ENCODE data around the gene TBC1D4.
"Not testable (repeated sequence)": the region's sequence is repeated elsewhere in the genome, so short reads cannot be mapped to it uniquely, and the experiment has no call there.

TBC1D4 gene

GRCh38 chr13:75263741-75264407 is 218.1 kb downstream of the TBC1D4 start:
- no peak for DNase-seq

- DNase-seq: no peak
These were observed 223.7 kb downstream of the TBC1D4 start for GRCh38 chr13:75258159-75258782.

- no peak for DNase-seq
These were observed 225.0 kb downstream of the TBC1D4 start for GRCh38 chr13:75256922-75257321.

GRCh38 chr13:75255653-75256052 is 226.3 kb downstream of the TBC1D4 start:
- no peak for DNase-seq

DNA sequence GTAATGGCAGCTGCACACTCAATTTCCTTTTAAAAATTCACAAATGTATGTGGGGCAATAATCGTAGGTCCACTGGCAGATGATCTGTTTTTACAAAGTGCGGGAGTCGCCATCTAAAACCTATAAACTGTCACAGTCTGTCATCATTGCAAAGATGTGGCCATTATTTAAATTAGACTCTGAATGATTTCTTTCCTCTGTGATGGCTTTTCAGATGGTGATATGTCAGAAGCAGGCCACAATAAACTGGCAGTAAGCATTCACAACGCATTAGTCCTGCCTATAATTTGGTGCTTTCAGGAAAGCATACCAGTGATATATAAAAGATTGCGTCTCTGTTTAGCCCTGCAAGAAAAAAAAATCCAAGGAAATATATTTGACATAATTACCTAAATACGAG is 226.8 kb downstream of the TBC1D4 start:
- DNase-seq: no peak

GRCh38 chr13:75251188-75251587 is 230.8 kb downstream of the TBC1D4 start:
- DNase-seq: no peak

- no peak for DNase-seq
These were observed 231.3 kb downstream of the TBC1D4 start for GRCh38 chr13:75250526-75251178.

GRCh38 chr13:75245578-75245977 is 236.4 kb downstream of the TBC1D4 start:
- not testable (repeated sequence) for DNase-seq

GRCh38 chr13:75240240-75240639 is 241.7 kb downstream of the TBC1D4 start:
- DNase-seq: not testable (repeated sequence)

DNA sequence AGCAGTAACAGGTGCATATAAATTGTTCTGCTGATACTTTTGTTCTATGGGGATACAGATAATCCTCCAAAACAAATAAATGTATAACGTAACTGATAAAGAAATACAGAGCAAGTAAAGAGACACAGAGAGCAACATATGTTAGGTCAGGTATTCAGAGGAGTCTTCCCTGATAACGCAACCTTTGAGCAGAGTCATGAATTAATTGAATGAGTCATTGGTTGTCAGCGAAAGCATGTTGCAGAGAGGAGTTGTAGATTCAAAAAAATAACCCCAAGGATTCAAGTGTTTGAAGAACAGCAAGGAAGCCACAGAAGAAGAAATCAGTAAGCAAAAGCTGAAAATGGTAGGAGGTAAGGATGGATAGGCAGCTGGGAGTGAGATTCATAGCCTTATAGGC is 245.2 kb downstream of the TBC1D4 start:
- no peak for DNase-seq

Data from T1000 (cell line).